ENCODE measurements around the gene PDE6B.

Gene PDE6B

DNA sequence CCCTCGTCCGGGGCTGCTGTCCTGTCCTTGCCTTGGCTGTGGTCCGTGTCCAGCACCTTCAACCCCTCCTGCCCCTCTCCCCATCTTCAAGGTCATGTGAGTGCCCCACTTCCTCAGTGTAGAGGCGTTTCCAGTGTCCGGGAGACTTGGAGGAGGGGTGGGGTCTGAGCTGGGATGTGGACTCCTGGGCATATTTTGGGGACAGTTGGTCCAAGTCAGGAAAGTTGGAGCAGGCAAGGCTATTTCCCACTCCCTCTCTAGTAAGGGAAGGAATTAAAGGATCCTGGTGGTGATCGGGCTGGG, 83.2 kb downstream of the PDE6B start:
- no peak for DNase-seq

GRCh38 chr4:709348-709747, 84.0 kb downstream of the PDE6B start:
- no peak for DNase-seq

- DNase-seq: no peak
Observed at GRCh38 chr4:710116-710515, 84.7 kb downstream of the PDE6B start.

- no peak for DNase-seq
Observed at GRCh38 chr4:710916-711315, 85.5 kb downstream of the PDE6B start.

DNA sequence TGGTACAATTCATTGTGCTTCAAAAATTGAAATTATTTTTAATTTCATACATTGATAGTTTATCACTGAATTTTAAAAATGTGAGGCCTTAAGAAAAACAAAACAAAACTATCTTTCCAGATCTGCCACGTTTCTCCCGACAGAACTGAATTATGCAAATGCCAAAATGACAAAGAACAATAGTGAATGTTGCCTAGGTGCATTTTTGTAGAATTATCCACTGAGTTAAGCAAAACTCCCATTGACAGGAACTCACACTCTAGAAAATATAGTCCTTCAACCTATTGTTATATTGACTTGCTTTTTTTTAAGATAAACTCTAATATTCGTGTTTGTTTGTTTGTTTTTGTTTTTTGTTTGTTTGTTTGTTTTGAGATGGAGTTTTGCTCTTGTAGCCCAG, 86.7 kb downstream of the PDE6B start:
- DNase-seq: no peak

DNA sequence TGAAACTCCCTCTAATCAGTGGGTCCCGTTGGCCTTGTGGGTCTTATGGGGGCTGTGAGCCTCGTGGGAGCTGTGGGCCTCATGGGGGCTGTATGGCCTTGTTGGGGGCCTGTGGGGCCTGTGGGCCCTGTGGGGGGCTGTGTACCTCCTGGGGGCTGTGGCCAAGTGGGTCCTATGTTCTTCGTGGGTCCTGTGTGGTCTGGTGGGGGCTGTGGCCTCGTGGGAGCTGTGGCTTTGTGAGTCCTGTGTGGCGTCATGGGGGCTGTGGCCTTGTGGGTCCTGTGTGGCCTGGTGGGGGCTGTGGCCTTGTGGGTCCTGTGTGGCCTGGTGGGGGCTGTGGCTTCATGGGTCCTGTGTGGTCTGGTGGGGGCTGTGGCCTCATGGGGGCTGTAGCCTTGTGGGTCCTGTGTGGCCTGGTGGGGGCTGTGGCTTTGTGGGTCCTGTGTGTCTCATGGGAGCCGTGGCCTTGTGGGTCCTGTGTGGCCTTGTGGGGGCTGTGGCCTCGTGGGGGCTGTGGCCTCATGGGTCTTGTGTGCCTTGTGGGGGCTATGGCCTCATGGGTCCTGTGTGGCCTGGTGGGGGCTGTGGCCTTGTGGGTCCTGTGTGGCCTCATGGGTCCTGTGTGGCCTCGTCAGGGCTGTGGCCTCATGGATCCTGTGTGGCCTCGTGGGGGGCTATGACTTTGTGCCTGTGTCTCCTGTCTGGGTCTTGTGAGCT, 87.7 kb downstream of the PDE6B start:
- no peak for DNase-seq

DNA sequence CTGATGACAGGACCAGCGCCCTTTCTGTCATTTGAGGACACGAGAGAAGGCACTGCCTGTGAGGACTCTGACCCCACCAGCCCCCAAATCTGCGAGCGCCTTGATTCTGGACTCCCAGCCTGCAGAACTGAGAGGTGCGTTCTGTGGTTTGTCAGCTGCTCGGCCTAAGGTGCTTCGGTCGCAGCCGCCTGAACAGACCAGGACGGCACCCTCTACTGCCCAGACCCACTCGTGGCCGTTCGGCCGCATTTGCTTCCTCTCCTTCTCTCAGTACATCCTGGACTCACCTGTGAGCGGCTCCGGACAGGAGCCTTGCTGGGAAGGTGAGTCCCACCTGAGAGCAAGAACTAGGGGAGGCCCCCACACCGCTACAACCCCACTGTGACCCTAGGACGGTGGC, 88.7 kb downstream of the PDE6B start:
- DNase-seq: no peak

DNA sequence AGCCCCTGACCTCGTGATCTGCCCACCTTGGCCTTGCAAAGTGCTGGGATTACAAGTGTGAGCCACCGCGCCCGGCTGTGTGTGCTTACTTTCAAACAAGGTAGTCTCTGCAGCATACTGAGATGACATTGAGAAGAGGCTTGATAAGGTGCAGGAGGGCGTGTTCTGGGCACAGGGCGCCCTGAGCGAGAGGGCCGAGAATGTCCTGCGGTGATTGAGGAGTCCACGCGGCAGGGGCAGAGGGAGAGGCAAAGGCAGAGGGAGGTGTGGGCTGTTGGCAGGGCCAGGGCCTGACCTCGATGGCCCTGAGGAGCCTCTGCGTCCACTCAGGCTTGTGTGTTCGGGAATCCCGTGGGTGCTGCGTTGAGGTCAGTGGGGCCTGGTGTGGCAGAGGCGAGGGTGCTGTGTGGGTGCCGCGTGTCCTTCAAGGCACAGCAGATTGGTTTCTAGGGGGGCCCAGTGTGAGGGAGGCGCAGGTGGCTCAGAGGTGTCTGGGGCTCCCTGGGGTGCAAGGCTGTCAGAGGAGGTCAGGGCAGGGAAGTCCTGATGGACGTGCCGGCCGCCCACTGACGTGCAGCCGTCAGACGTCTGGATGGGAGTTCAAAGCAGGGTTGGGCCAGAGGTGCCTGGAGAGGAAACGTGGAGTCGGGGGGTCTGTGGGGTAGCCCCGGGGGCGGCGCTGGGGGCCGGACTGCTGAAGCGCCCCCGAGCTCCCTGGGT, 92.4 kb downstream of the PDE6B start:
- no peak for DNase-seq

GRCh38 chr4:718460-718859, 93.1 kb downstream of the PDE6B start:
- no peak for DNase-seq
